Endothelial cell (in vitro differentiated cells): ENCODE data around the gene NRTN. TPM values are rescaled to one million over a fixed set of nuclear protein-coding genes. Genes with fewer than 3 reads are reported as not detected.

ENCODE experiments used
- DNase-seq: peaks from one replicate; pipeline ENCODE4 v3.0.0; 2021; ENCODE audit warnings: low spot score
- H3K27ac Mint-ChIP-seq: one replicate; pipeline ENCODE4 v1.8.0; 2021; ENCODE audit warnings: mixed read lengths, inconsistent platforms; ENCODE audit not compliant: unreplicated experiment
- H3K27me3 Mint-ChIP-seq: one replicate; pipeline ENCODE4 v1.8.0; 2021; ENCODE audit warnings: mild to moderate bottlenecking, moderate library complexity, mixed read lengths, inconsistent platforms; ENCODE audit not compliant: unreplicated experiment
- H3K36me3 Mint-ChIP-seq: one replicate; pipeline ENCODE4 v1.8.0; 2021; ENCODE audit warnings: mild to moderate bottlenecking, low read depth, mixed read lengths, inconsistent platforms; ENCODE audit not compliant: unreplicated experiment
- H3K4me1 Mint-ChIP-seq: one replicate; pipeline ENCODE4 v1.8.0; 2021; ENCODE audit warnings: mild to moderate bottlenecking, mixed read lengths, inconsistent platforms; ENCODE audit not compliant: unreplicated experiment
- H3K4me3 Mint-ChIP-seq: one replicate; pipeline ENCODE4 v1.8.0; 2021; ENCODE audit warnings: mild to moderate bottlenecking, mixed read lengths, inconsistent platforms; ENCODE audit not compliant: unreplicated experiment
- H3K9me3 Mint-ChIP-seq: one replicate; pipeline ENCODE4 v1.8.0; 2021; ENCODE audit warnings: mixed read lengths, inconsistent platforms; ENCODE audit not compliant: unreplicated experiment
- CTCF ChIP-seq: fragments of 200-600 bp; sonication (generic); IDR thresholded peaks from one replicate; pipeline ENCODE4 v1.5.0; 2021; ENCODE audit warnings: antibody characterized with exemption; ENCODE audit not compliant: unreplicated experiment
- total RNA-seq: library from RNA; stranded (reverse); fragmentation: NEBNext Ultra II Directional; extraction: Animal tissue kit (Norgen Biotek cat#: 25700); gene quantifications from one replicate; pipeline ENCODE4 v1.2.1, GENCODE V29; 2021; ENCODE audit not compliant: unreplicated experiment

NRTN gene
- total RNA-seq, 1 donor from 2014 or later = 0.56 TPM

DNA sequence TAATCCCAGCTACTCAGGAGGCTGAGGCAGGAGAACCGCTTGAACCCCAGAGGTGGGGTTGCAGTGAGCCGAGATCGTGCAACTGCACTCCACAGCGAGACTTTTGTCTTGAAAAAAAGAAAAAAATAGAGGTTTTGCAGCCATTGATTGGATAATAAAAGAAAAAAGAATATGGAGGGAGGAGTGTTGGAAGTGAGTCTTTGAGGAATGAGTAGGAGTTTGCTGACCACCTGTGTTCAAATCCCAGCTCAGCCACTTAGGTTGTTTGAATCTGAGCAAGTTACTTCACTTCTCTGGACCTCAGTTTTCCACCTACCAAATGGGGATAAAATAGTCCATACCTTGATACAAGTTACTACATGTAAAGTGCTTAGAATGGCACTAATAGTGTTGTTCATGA lies 6.2 kb downstream of the NRTN start:
- no peak overlapping the region for H3K27ac Mint-ChIP-seq
- peaks cover 7% of the 10 kb centered on the region for H3K36me3 Mint-ChIP-seq
- peaks cover 10% of the 10 kb centered on the region for H3K27me3 Mint-ChIP-seq
- no peak overlapping the region for H3K4me3 Mint-ChIP-seq
- no peaks in the 10 kb centered on the region for H3K4me1 Mint-ChIP-seq
- no peak for TF ChIP-seq CTCF
- DNase-seq = no peak
- H3K9me3 Mint-ChIP-seq = no peaks in the 10 kb centered on the region

DNA sequence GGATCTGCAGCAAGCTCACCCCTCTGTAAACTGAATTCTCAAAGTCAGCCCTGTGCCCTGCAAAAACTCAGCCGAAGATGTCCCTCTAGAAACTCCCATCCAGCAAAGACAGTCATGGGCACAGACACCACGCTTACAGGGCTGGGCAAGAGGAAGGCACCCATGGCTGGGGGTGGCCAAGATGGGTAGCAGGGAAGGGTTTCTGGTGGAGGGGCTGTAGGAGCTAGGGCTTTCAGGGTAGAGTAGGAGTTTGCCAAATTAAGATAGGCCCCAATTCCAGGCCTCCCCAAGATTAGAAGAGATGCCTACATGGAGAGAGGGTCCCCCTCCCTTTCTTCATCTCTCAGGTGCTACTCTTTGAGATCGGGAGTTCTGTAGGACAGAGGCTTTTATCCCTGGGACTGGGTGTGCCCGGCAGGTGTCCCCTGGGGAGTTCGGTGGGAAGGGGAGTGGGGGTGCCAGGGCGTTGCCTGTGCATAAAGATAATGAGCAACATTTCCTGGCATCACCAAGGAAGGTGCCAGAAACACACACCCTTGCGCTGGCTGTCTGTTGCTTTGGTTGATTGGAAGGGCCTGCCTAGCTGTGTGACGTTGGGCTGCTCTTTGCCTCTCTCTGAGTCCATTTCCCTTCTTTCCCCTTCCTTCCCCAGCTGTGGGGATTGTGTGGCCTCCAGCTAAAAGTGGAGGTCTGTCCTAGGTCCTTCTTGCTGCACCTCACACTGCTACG lies 9.4 kb downstream of the NRTN start:
- DNase-seq = no peak
- Mint-ChIP-seq H3K27ac (peak overlapping the region; percentile 20), H3K36me3 (no peaks in the 10 kb centered on the region), H3K27me3 (peaks cover 8% of the 10 kb centered on the region), H3K4me1 (peaks cover 3% of the 10 kb centered on the region), H3K4me3 (no peak overlapping the region), H3K9me3 (no peaks in the 10 kb centered on the region)
- TF ChIP-seq CTCF = no peak

GRCh38 chr19:5814852-5815246 lies 10.0 kb downstream of the NRTN start:
- Mint-ChIP-seq H3K4me3 (no peak overlapping the region), H3K27me3 (peaks cover 8% of the 10 kb centered on the region), H3K4me1 (peaks cover 3% of the 10 kb centered on the region), H3K36me3 (no peaks in the 10 kb centered on the region), H3K9me3 (no peaks in the 10 kb centered on the region), H3K27ac (no peak overlapping the region)
- DNase-seq = no peak
- TF ChIP-seq CTCF = no peak

DNA sequence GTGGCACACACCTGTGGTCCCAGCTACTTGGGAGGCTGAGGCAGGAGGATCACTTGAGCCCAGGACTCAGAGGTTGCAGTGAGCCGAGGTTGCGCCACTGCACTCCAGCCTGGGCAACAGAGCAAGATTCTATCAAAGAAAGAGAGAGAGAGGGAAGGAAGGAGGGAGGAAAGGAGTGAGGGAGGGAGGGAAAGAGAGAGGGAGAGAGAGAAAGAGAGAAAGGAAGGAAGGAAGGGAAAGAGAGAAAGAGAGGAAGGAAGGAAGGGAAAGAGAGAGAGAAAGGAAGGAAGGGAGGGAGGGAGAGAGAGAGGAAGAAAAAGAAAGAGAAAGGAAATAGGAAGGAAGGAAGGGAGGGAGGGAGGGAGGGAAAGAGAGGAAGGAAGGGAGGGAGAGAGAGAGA lies 12.4 kb downstream of the NRTN start:
- H3K4me3 Mint-ChIP-seq = no peak overlapping the region
- no peaks in the 10 kb centered on the region for H3K9me3 Mint-ChIP-seq
- peaks cover 3% of the 10 kb centered on the region for H3K4me1 Mint-ChIP-seq
- peaks cover 8% of the 10 kb centered on the region for H3K27me3 Mint-ChIP-seq
- no peaks in the 10 kb centered on the region for H3K36me3 Mint-ChIP-seq
- DNase-seq = no peak
- H3K27ac Mint-ChIP-seq = no peak overlapping the region
- TF ChIP-seq CTCF = no peak

- no peak overlapping the region for H3K4me3 Mint-ChIP-seq
- no peak for DNase-seq
- no peak overlapping the region for H3K27ac Mint-ChIP-seq
- no peaks in the 10 kb centered on the region for H3K9me3 Mint-ChIP-seq
- peaks cover 8% of the 10 kb centered on the region for H3K27me3 Mint-ChIP-seq
- peaks cover 3% of the 10 kb centered on the region for H3K4me1 Mint-ChIP-seq
- no peak for TF ChIP-seq CTCF
- no peaks in the 10 kb centered on the region for H3K36me3 Mint-ChIP-seq
These were observed 13.7 kb downstream of the NRTN start for GRCh38 chr19:5818594-5818993.
